GM12874 (cell line): Measurements from ENCODE around the gene GPA33.

Experiments used
- CTCF ChIP-seq: IDR thresholded peaks from 2 replicates; pipeline ENCODE4 v1.5.1; 2011; ENCODE audit warnings: low read depth, mild to moderate bottlenecking, control low read depth, low read length, moderate library complexity; ENCODE audit not compliant: insufficient read depth

GPA33 gene

GRCh38 chr1:167105271-167106118, 15.3 kb upstream of the GPA33 start:
- no peak for TF ChIP-seq CTCF

GRCh38 chr1:167104256-167104633, 14.1 kb upstream of the GPA33 start:
- TF ChIP-seq CTCF = no peak

GRCh38 chr1:167102906-167103573, 12.9 kb upstream of the GPA33 start:
- no peak for TF ChIP-seq CTCF

GRCh38 chr1:167101754-167102153, 11.6 kb upstream of the GPA33 start:
- TF ChIP-seq CTCF = no peak

- no peak for TF ChIP-seq CTCF
These were observed 10.6 kb upstream of the GPA33 start for GRCh38 chr1:167100730-167101129.

- no peak for TF ChIP-seq CTCF
These were observed 9.7 kb upstream of the GPA33 start for GRCh38 chr1:167099851-167100250.

- no peak for TF ChIP-seq CTCF
These were observed 5.2 kb upstream of the GPA33 start for GRCh38 chr1:167095368-167095767.
